Hepatocyte (in vitro differentiated cells): ENCODE results near the gene SORCS2. TPM values are rescaled to one million over a fixed set of nuclear protein-coding genes. Genes with fewer than 3 reads are reported as not detected.

ENCODE experiments used
- DNase-seq: peaks from one replicate; pipeline ENCODE4 v3.0.0-alpha.2; 2016; ENCODE audit warnings: low spot score
- H2AFZ ChIP-seq: fragments of 200-600 bp; sonication (generic); 2 replicates; pipeline ENCODE4 v1.6.0; 2016; ENCODE audit warnings: antibody characterized with exemption, mild to moderate bottlenecking
- H3K27ac ChIP-seq: fragments of 200-600 bp; sonication (generic); 2 replicates; pipeline ENCODE4 v1.5.1; 2016; ENCODE audit warnings: mild to moderate bottlenecking
- H3K27me3 ChIP-seq: fragments of 200-600 bp; sonication (generic); 2 replicates; pipeline ENCODE4 v1.6.1; 2016
- H3K36me3 ChIP-seq: fragments of 200-600 bp; sonication (generic); replicated peaks from 2 replicates; pipeline ENCODE4 v1.5.1; 2016; ENCODE audit warnings: low read depth; ENCODE audit not compliant: insufficient read depth
- H3K4me1 ChIP-seq: fragments of 200-600 bp; sonication (generic); 2 replicates; pipeline ENCODE4 v1.5.1; 2016; ENCODE audit warnings: mild to moderate bottlenecking, moderate library complexity; ENCODE audit not compliant: insufficient read depth
- H3K4me2 ChIP-seq: fragments of 200-600 bp; sonication (generic); 2 replicates; pipeline ENCODE4 v1.6.0; 2016
- H3K4me3 ChIP-seq: fragments of 200-600 bp; sonication (generic); 2 replicates; pipeline ENCODE4 v1.5.1; 2016; ENCODE audit warnings: mild to moderate bottlenecking
- H3K79me2 ChIP-seq: fragments of 200-600 bp; sonication (generic); 2 replicates; pipeline ENCODE4 v1.6.0; 2017; ENCODE audit warnings: mild to moderate bottlenecking
- H3K9me2 ChIP-seq: fragments of 200-600 bp; sonication (generic); replicated peaks from 2 replicates; pipeline ENCODE4 v1.6.0; 2017; ENCODE audit warnings: mild to moderate bottlenecking; ENCODE audit not compliant: insufficient read depth
- H3K9me3 ChIP-seq: fragments of 200-600 bp; sonication (generic); 2 replicates; pipeline ENCODE4 v1.5.1; 2016; ENCODE audit warnings: low read depth, mild to moderate bottlenecking
- H4K20me1 ChIP-seq: fragments of 200-600 bp; sonication (generic); 2 replicates; pipeline ENCODE4 v1.6.0; 2016; ENCODE audit warnings: mild to moderate bottlenecking; ENCODE audit not compliant: insufficient read depth, poor library complexity, severe bottlenecking
- CTCF ChIP-seq: fragments of 200-600 bp; sonication (generic); IDR thresholded peaks from 2 replicates; pipeline ENCODE4 v1.5.1; 2016; ENCODE audit warnings: antibody characterized with exemption, mild to moderate bottlenecking; ENCODE audit not compliant: poor library complexity
- EZH2 ChIP-seq: fragments of 200-600 bp; sonication (generic); IDR thresholded peaks from 2 replicates; pipeline ENCODE4 v1.6.1; 2016; ENCODE audit warnings: antibody characterized with exemption, mild to moderate bottlenecking, borderline replicate concordance
- EZH2phosphoT487 ChIP-seq: fragments of 200-600 bp; sonication (generic); IDR thresholded peaks from one replicate; pipeline ENCODE4 v1.6.1; 2018; ENCODE audit warnings: antibody characterized with exemption, mild to moderate bottlenecking, low read depth, moderate library complexity; ENCODE audit not compliant: unreplicated experiment, severe bottlenecking
- WGBS: methylation state at CpG from one replicate; pipeline ENCODE4 v1.1.6; 2016; ENCODE audit warnings: low lambda C conversion rate; ENCODE audit errors: missing lambda C conversion rate; 5-methylcytosine and 5-hydroxymethylcytosine counted together
- polyA plus RNA-seq: library from polyadenylated mRNA; unstranded; fragments of >200 nt; fragmentation: Nextera tagmentation; extraction: Ambion mirVana; gene quantifications from 2 replicates; pipeline ENCODE4 v1.2.1, GENCODE V29; 2016
- total RNA-seq: library from RNA; depleted of rRNA; stranded (reverse); fragments of >200 nt; gene quantifications from 2 replicates; pipeline ENCODE4 v1.2.3, GENCODE V29; 2014

Gene SORCS2
- total and polyA plus RNA-seq, 2 experiments from 2014 or later = 1.6 to 4.8 TPM

- no peak overlapping the region for H2AFZ ChIP-seq
- H3K36me3 ChIP-seq = no peaks in the 10 kb centered on the region
- 86% methylated on average over 8 of the region's 8 CpGs for WGBS
- H3K27ac ChIP-seq = no peak overlapping the region
- no peaks in the 10 kb centered on the region for H3K9me2 ChIP-seq
- no peaks in the 10 kb centered on the region for H3K79me2 ChIP-seq
- H3K27me3 ChIP-seq = no peaks in the 10 kb centered on the region
- H3K4me3 ChIP-seq = no peak overlapping the region
- no peak overlapping the region for H3K4me2 ChIP-seq
- TF ChIP-seq EZH2phosphoT487 (no peak), CTCF (no peak), EZH2 (no peak)
- no peaks in the 10 kb centered on the region for H3K9me3 ChIP-seq
- no peaks in the 10 kb centered on the region for H4K20me1 ChIP-seq
- H3K4me1 ChIP-seq = no peaks in the 10 kb centered on the region
- no peak for DNase-seq
These were observed 512.7 kb downstream of the SORCS2 start for GRCh38 chr4:7705062-7705461.

GRCh38 chr4:7705593-7705992, 513.3 kb downstream of the SORCS2 start:
- DNase-seq = no peak
- Histone ChIP-seq H3K4me3 (no peak overlapping the region), H3K9me3 (no peaks in the 10 kb centered on the region), H3K27me3 (no peaks in the 10 kb centered on the region), H3K9me2 (no peaks in the 10 kb centered on the region), H3K4me2 (no peak overlapping the region), H3K27ac (no peak overlapping the region), H3K36me3 (no peaks in the 10 kb centered on the region), H2AFZ (no peak overlapping the region), H3K4me1 (no peaks in the 10 kb centered on the region), H3K79me2 (no peaks in the 10 kb centered on the region), H4K20me1 (no peaks in the 10 kb centered on the region)
- TF ChIP-seq CTCF (no peak), EZH2 (no peak), EZH2phosphoT487 (no peak)
- 73% methylated on average over 7 of the region's 7 CpGs for WGBS

- Histone ChIP-seq H4K20me1 (no peaks in the 10 kb centered on the region), H3K4me3 (no peak overlapping the region), H3K27me3 (no peaks in the 10 kb centered on the region), H2AFZ (no peak overlapping the region), H3K79me2 (no peaks in the 10 kb centered on the region), H3K4me2 (no peak overlapping the region), H3K27ac (no peak overlapping the region), H3K4me1 (no peaks in the 10 kb centered on the region), H3K36me3 (no peaks in the 10 kb centered on the region), H3K9me2 (no peaks in the 10 kb centered on the region), H3K9me3 (no peaks in the 10 kb centered on the region)
- no peak for DNase-seq
- TF ChIP-seq EZH2 (no peak), EZH2phosphoT487 (no peak), CTCF (no peak)
- WGBS = 78% methylated on average over 17 of the region's 17 CpGs
These were observed 515.9 kb downstream of the SORCS2 start for GRCh38 chr4:7708238-7708637.

- Histone ChIP-seq H3K36me3 (no peaks in the 10 kb centered on the region), H3K9me2 (no peaks in the 10 kb centered on the region), H2AFZ (no peak overlapping the region), H3K27me3 (no peaks in the 10 kb centered on the region), H3K4me2 (no peak overlapping the region), H3K79me2 (no peaks in the 10 kb centered on the region), H4K20me1 (no peaks in the 10 kb centered on the region), H3K27ac (no peak overlapping the region), H3K4me1 (no peaks in the 10 kb centered on the region), H3K9me3 (no peaks in the 10 kb centered on the region), H3K4me3 (no peak overlapping the region)
- 75% methylated on average over 15 of the region's 15 CpGs for WGBS
- DNase-seq = no peak
- TF ChIP-seq CTCF (no peak), EZH2phosphoT487 (no peak), EZH2 (no peak)
These were observed 516.6 kb downstream of the SORCS2 start for GRCh38 chr4:7708981-7709380.
